ENCODE measurements around the gene VPS18. TPM values are rescaled to one million over a fixed set of nuclear protein-coding genes. Genes with fewer than 3 reads are reported as not detected.

Gene VPS18
- total and polyA plus RNA-seq, 9 donors, result 9.0 to 12.4 (median 10.8) TPM

DNA sequence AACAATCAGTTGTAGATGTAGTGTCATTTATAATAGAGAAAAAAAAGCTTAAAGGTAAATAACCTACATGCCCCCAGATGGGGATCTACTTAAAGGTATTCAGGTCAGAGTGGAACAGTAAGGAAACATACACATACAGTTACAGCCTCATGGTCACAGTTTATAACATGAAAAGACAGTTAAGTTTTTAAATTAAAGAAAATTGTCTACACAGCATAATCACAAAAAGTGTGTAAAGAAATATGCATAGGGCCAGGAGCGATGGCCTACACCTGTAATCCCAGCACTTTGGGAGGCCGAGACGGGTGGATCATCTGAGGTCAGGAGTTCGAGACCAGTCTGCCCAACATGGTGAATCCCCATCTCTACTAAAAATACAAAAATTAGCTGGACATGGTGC, 27.1 kb upstream of the VPS18 start:
- no peaks in the 10 kb centered on the region for H3K4me1 ChIP-seq (ENCODE audit: control insufficient read depth, insufficient read depth, low read length)
- H3K27me3 ChIP-seq (ENCODE audit: control insufficient read depth, insufficient read depth, low read length), result peaks cover 4% of the 10 kb centered on the region
- WGBS (ENCODE audit: insufficient coverage), result 80% methylated on average over 1 of the region's 4 CpGs

DNA sequence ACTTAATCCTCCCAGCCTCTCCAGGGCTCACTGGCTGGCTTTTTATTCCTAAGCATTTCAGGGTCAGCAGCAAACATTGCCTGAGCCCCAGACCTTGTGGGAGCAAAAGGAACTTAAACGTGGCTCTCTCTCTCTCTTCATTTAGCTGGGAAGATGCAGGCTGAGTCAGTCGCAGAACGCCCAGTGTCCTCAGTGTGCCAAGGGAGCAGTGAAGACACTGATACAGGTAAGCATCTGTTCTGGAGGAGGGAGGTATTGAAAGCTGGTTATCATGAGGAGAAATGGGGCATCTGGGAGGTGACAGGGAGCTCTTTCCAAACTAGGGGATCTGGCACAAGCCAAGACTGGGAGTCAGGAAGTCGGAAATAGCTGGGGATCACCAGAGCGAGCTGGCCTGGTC, 24.6 kb upstream of the VPS18 start:
- Histone ChIP-seq H3K9me3 (replicated peaks; ENCODE audit: control insufficient read depth, low read depth, low read length) (no peaks in the 10 kb centered on the region), H3K27ac (ENCODE audit: low read length) (no peak overlapping the region), H3K4me1 (ENCODE audit: control insufficient read depth, insufficient read depth, low read length) (peaks cover 6% of the 10 kb centered on the region), H3K36me3 (ENCODE audit: control insufficient read depth, insufficient read depth, low read length) (no peaks in the 10 kb centered on the region), H3K27me3 (ENCODE audit: control insufficient read depth, insufficient read depth, low read length) (peaks cover 22% of the 10 kb centered on the region), H3K4me3 (ENCODE audit: low read length) (no peak overlapping the region)
- 59% methylated on average over 3 of the region's 5 CpGs for WGBS (ENCODE audit: insufficient coverage)
- no peak for DNase-seq

More for the DNA sequence above, 27.1 kb upstream of the VPS18 start:
- H3K27ac ChIP-seq (ENCODE audit: low read length), result no peak overlapping the region
- no peak overlapping the region for H3K4me3 ChIP-seq (ENCODE audit: low read length)
- no peaks in the 10 kb centered on the region for H3K36me3 ChIP-seq (ENCODE audit: control insufficient read depth, insufficient read depth, low read length)
- H3K9me3 ChIP-seq (replicated peaks; ENCODE audit: control insufficient read depth, low read depth, low read length), result no peaks in the 10 kb centered on the region
- DNase-seq, result no peak

DNA sequence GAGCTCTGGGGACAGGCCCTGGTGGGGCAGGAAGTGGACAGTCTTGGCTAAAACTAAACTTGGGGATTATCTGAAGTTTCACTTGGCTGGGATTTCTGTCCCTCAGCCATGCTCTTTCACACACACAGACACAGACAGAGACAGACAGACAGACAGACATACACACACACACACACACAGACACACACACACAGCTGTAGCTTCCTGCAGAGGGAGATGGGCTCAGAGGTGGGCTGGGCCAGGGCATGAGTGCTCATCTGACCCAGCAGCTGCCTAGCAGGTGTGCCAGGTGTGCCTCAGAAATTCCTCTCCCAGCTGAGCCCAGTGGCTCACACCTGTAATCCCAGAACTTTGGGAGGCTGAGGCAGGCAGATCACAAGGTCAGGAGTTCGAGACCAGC, 23.5 kb upstream of the VPS18 start:
- Histone ChIP-seq H3K4me1 (ENCODE audit: control insufficient read depth, insufficient read depth, low read length) (peaks cover 6% of the 10 kb centered on the region), H3K4me3 (ENCODE audit: low read length) (no peak overlapping the region), H3K9me3 (replicated peaks; ENCODE audit: control insufficient read depth, low read depth, low read length) (no peaks in the 10 kb centered on the region), H3K27ac (ENCODE audit: low read length) (no peak overlapping the region), H3K27me3 (ENCODE audit: control insufficient read depth, insufficient read depth, low read length) (peaks cover 24% of the 10 kb centered on the region), H3K36me3 (ENCODE audit: control insufficient read depth, insufficient read depth, low read length) (no peaks in the 10 kb centered on the region)
- no CpG with 5 or more reads among the region's 1 CpG for WGBS (ENCODE audit: insufficient coverage)
- no peak for DNase-seq

- Histone ChIP-seq H3K4me3 (ENCODE audit: low read length) (no peak overlapping the region), H3K36me3 (ENCODE audit: control insufficient read depth, insufficient read depth, low read length) (no peaks in the 10 kb centered on the region), H3K27ac (ENCODE audit: low read length) (no peak overlapping the region), H3K27me3 (ENCODE audit: control insufficient read depth, insufficient read depth, low read length) (peaks cover 26% of the 10 kb centered on the region), H3K9me3 (replicated peaks; ENCODE audit: control insufficient read depth, low read depth, low read length) (no peaks in the 10 kb centered on the region), H3K4me1 (ENCODE audit: control insufficient read depth, insufficient read depth, low read length) (peaks cover 6% of the 10 kb centered on the region)
- no peak for DNase-seq
- WGBS (ENCODE audit: insufficient coverage), result 76% methylated on average over 9 of the region's 13 CpGs
These were observed 22.3 kb upstream of the VPS18 start for GRCh38 chr15:40871749-40872617.

DNA sequence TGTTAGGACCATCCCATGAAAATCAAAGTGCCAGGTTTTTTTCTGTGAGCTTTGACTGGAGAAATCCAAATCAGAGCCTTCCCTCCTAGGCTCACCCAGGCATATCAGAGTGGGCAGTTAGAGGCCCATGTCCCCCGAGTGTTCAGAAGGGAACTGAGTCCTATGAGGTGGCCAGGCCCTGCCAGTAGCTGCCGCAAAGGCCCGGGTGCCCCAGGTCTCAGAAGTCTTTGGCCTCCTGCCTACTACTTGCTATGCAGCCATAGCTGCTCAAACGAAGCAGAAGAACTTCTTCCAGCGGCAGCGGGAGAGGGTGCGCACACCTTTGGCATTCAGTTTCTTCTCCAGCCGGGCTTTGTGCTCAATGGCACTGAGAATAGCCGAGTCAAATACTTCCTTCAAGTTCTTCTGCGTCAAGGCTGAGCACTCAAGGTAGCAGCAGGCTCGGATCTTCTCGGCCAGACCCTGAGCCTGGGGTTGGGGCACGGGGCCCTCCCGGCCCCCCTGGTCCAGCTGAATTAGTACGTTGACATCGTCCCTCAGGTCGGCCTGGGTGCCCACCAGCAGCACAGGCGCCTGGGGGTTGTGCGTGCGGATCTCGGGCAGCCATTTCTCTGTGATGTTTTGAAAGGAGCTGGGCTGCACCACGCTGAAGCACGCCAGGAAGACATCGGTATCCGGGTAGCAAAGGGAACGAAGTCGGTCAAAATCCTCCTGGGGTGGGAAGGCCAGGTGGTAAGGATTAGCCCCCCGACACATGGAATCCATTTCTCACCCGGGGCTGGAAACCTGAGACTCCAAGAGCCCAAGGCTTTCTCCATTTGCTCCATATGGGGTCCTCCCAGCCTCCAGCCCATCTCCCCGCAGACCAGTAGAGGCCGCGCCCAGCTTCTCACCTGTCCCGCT, 21.2 kb upstream of the VPS18 start:
- H3K36me3 ChIP-seq (ENCODE audit: control insufficient read depth, insufficient read depth, low read length), result no peaks in the 10 kb centered on the region
- H3K27ac ChIP-seq (ENCODE audit: low read length), result no peak overlapping the region
- peak overlapping the region; percentile 36 for H3K4me3 ChIP-seq (ENCODE audit: low read length)
- H3K27me3 ChIP-seq (ENCODE audit: control insufficient read depth, insufficient read depth, low read length), result peaks cover 26% of the 10 kb centered on the region
- WGBS (ENCODE audit: insufficient coverage), result 44% methylated on average over 28 of the region's 33 CpGs
- DNase-seq, result no peak
- H3K4me1 ChIP-seq (ENCODE audit: control insufficient read depth, insufficient read depth, low read length), result peaks cover 6% of the 10 kb centered on the region
- no peaks in the 10 kb centered on the region for H3K9me3 ChIP-seq (replicated peaks; ENCODE audit: control insufficient read depth, low read depth, low read length)

DNA sequence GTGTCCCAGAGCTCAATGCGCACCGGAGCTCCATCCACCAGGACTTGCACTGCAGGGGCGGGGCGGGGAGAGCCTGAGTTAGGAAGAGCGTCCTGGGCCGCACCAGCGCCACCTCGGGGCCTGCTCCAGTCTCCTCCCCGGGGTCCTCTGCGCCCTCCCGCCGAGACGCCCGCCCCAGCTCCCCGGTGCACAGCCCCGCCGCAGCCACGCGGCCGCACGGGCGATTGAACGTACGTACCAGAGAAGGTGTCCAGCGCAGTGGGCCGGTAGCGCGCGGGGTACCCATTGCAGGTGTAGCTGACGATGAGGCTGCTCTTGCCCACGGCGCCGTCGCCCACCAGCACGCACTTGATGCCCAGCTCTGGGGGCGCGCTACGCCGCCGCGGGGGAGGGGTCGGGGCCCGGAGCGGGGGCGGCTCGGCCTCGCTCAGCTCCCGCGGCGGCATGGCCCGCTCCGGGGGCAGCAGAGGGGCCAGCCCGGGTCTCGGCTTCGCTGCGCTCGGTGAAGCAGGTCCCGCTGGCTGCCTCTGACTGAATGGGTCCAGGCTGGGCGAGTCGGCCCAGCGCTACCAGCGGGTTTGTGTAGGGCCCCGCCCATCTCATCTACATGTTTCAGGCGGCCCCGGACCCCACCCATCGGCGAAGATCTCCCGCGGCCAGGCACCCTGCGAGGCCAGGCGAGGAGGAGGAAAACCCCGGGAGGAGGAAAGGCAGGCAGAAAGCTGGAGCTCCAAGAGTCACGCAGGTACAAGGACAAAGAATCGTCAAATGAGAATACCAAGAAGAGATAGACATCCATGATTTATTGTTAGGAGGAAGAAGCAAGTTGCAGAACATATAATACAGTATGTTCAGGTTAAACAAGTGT, 20.3 kb upstream of the VPS18 start, which contains the start of gene RHOV:
TSS of gene RHOV (minus strand) at position 541 of the 868 bp plus-strand sequence. CDS start at position 446, 95 bp downstream.
- Histone ChIP-seq H3K4me1 (ENCODE audit: control insufficient read depth, insufficient read depth, low read length) (peaks cover 6% of the 10 kb centered on the region), H3K4me3 (ENCODE audit: low read length) (peak within 1 kb of the TSS; percentile 36), H3K9me3 (replicated peaks; ENCODE audit: control insufficient read depth, low read depth, low read length) (no peaks in the 10 kb centered on the region), H3K27ac (ENCODE audit: low read length) (no peak within 1 kb of the TSS), H3K36me3 (ENCODE audit: control insufficient read depth, insufficient read depth, low read length) (no peaks in the 10 kb centered on the region), H3K27me3 (ENCODE audit: control insufficient read depth, insufficient read depth, low read length) (peaks cover 26% of the 10 kb centered on the region)
- DNase-seq, result peak; percentile 43
- WGBS (ENCODE audit: insufficient coverage), result under 1% methylated on average over 70 of the region's 74 CpGs

- Histone ChIP-seq H3K27ac (ENCODE audit: low read length) (no peak overlapping the region), H3K36me3 (ENCODE audit: control insufficient read depth, insufficient read depth, low read length) (no peaks in the 10 kb centered on the region)
- 83% methylated on average over 5 of the region's 6 CpGs for WGBS (ENCODE audit: insufficient coverage)
These were observed 18.1 kb upstream of the VPS18 start for GRCh38 chr15:40875991-40876730.

GRCh38 chr15:40877694-40878093, 16.6 kb upstream of the VPS18 start:
- Histone ChIP-seq H3K9me3 (replicated peaks; ENCODE audit: control insufficient read depth, low read depth, low read length) (peaks cover 2% of the 10 kb centered on the region), H3K36me3 (ENCODE audit: control insufficient read depth, insufficient read depth, low read length) (no peaks in the 10 kb centered on the region), H3K4me3 (ENCODE audit: low read length) (no peak overlapping the region), H3K4me1 (ENCODE audit: control insufficient read depth, insufficient read depth, low read length) (peaks cover 6% of the 10 kb centered on the region), H3K27ac (ENCODE audit: low read length) (no peak overlapping the region), H3K27me3 (ENCODE audit: control insufficient read depth, insufficient read depth, low read length) (peaks cover 18% of the 10 kb centered on the region)
- no CpG with 5 or more reads among the region's 2 CpGs for WGBS (ENCODE audit: insufficient coverage)
- DNase-seq, result no peak

More at GRCh38 chr15:40875991-40876730, 18.1 kb upstream of the VPS18 start:
- Histone ChIP-seq H3K4me3 (ENCODE audit: low read length) (no peak overlapping the region), H3K9me3 (replicated peaks; ENCODE audit: control insufficient read depth, low read depth, low read length) (no peaks in the 10 kb centered on the region), H3K27me3 (ENCODE audit: control insufficient read depth, insufficient read depth, low read length) (peaks cover 26% of the 10 kb centered on the region), H3K4me1 (ENCODE audit: control insufficient read depth, insufficient read depth, low read length) (peaks cover 6% of the 10 kb centered on the region)
- DNase-seq, result no peak

- no peaks in the 10 kb centered on the region for H3K36me3 ChIP-seq (ENCODE audit: control insufficient read depth, insufficient read depth, low read length)
- peaks cover 2% of the 10 kb centered on the region for H3K4me1 ChIP-seq (ENCODE audit: control insufficient read depth, insufficient read depth, low read length)
- WGBS (ENCODE audit: insufficient coverage), result 71% methylated on average over 1 of the region's 1 CpG
- peaks cover 5% of the 10 kb centered on the region for H3K9me3 ChIP-seq (replicated peaks; ENCODE audit: control insufficient read depth, low read depth, low read length)
- DNase-seq, result no peak
- H3K4me3 ChIP-seq (ENCODE audit: low read length), result no peak overlapping the region
- H3K27ac ChIP-seq (ENCODE audit: low read length), result no peak overlapping the region
- H3K27me3 ChIP-seq (ENCODE audit: control insufficient read depth, insufficient read depth, low read length), result peaks cover 8% of the 10 kb centered on the region
These were observed 15.5 kb upstream of the VPS18 start for GRCh38 chr15:40878785-40879184.

Measured in muscle of leg (tissue), 11 donors.